ENCODE measurements around the gene PCDHB11. TPM values are rescaled to one million over a fixed set of nuclear protein-coding genes. Genes with fewer than 3 reads are reported as not detected.
"Not testable (repeated sequence)": the region's sequence is repeated elsewhere in the genome, so short reads cannot be mapped to it uniquely, and the experiment has no call there.

Gene PCDHB11
- total RNA-seq, 4 donors from 2014 or later: 1.4 to 3.5 (median 2.1) TPM

- TF ChIP-seq CTCF (IDR thresholded peaks at IDR 0.05; ENCODE audit: low read depth): no peak
Measured at GRCh38 chr5:141208478-141208877, 9.1 kb downstream of the PCDHB11 start, which contains the start of gene PCDHB12. Gene PCDHB12, plus strand, starts transcription at chr5:141208719. Its CDS starts 189 bp downstream, at chr5:141208908.

- TF ChIP-seq CTCF (IDR thresholded peaks at IDR 0.05; ENCODE audit: low read depth): not testable (repeated sequence)
Measured at GRCh38 chr5:141213656-141214339, 14.4 kb downstream of the PCDHB11 start, which contains the start of gene PCDHB13. Gene PCDHB13, plus strand, starts transcription at chr5:141213919. Its CDS starts 205 bp downstream, at chr5:141214124.

GRCh38 chr5:141223112-141223783 lies 23.8 kb downstream of the PCDHB11 start, which contains the start of gene PCDHB14:
Gene PCDHB14, plus strand, starts transcription at chr5:141223343. Its CDS starts 163 bp downstream, at chr5:141223506.
- no peak for TF ChIP-seq CTCF (IDR thresholded peaks at IDR 0.05; ENCODE audit: low read depth)

GRCh38 chr5:141234109-141234667 lies 34.8 kb downstream of the PCDHB11 start:
- TF ChIP-seq CTCF (IDR thresholded peaks at IDR 0.05; ENCODE audit: low read depth): no peak

GRCh38 chr5:141236516-141237313 lies 37.3 kb downstream of the PCDHB11 start:
- no peak for TF ChIP-seq CTCF (IDR thresholded peaks at IDR 0.05; ENCODE audit: low read depth)

- TF ChIP-seq CTCF (IDR thresholded peaks at IDR 0.05; ENCODE audit: low read depth): no peak
Measured at GRCh38 chr5:141241496-141241895, 42.1 kb downstream of the PCDHB11 start.

All from subcutaneous adipose tissue (tissue), 4 donors.